Measurements from ENCODE around the gene TMEM243.

- TF ChIP-seq CTCF (IDR thresholded peaks at IDR 0.05 in 2 of 3, conservative IDR thresholded peaks at IDR 0.05 in 1 of 3; ENCODE audit: control insufficient read depth in 2 of 3, extremely low read depth in 1 of 3, insufficient read depth in 1 of 3, low read depth in 3 of 3, low read length in 3 of 3), result no peak
- TF ChIP-seq REST (IDR thresholded peaks at IDR 0.05; ENCODE audit: low read depth, low read length), result no peak
- TF ChIP-seq POLR2AphosphoS2 (IDR thresholded peaks at IDR 0.05; ENCODE audit: low read depth, low read length), result no peak
- no peak for TF ChIP-seq E4F1 (IDR thresholded peaks at IDR 0.05; ENCODE audit: borderline replicate concordance, partially characterized antibody)
- no peak for TF ChIP-seq ZZZ3 (IDR thresholded peaks at IDR 0.05; ENCODE audit: control insufficient read depth, insufficient read length, low read depth)
- TF ChIP-seq POLR2A (IDR thresholded peaks at IDR 0.05; ENCODE audit: low read depth, low read length), result no peak
- no peak for TF ChIP-seq ESRRA (IDR thresholded peaks at IDR 0.05; ENCODE audit: low read length)
- no peak for TF ChIP-seq CREB1 (IDR thresholded peaks at IDR 0.05; ENCODE audit: low read depth)
- no peak for TF ChIP-seq WRNIP1 (IDR thresholded peaks at IDR 0.05; ENCODE audit: borderline replicate concordance, low read depth, low read length)
- no peak for TF ChIP-seq RFX5 (IDR thresholded peaks at IDR 0.05; ENCODE audit: low read depth, low read length)
- no peak for TF ChIP-seq EZH2 (IDR thresholded peaks at IDR 0.05; ENCODE audit: borderline replicate concordance, control insufficient read depth, low read depth, low read length)
Measured at GRCh38 chr7:87147500-87147899, 72.0 kb downstream of the TMEM243 start.

Measured in GM12878 (cell line).